HG02642 (cell line): Measurements from ENCODE around the gene CCL2.

Source experiments
- ATAC-seq: cut with Tn5 transposase; IDR thresholded peaks from one replicate; pipeline ENCODE4 v1.9.1; 2021; ENCODE audit warnings: mild to moderate bottlenecking; ENCODE audit not compliant: unreplicated experiment, poor library complexity

Gene CCL2

GRCh38 chr17:34306466-34306865 lies 51.4 kb downstream of the CCL2 start:
- ATAC-seq: no peak
